ENCODE data around the gene RRN3. TPM values are rescaled to one million over a fixed set of nuclear protein-coding genes. Genes with fewer than 3 reads are reported as not detected.

The RRN3 gene
- total RNA-seq, 4 donors from 2014 or later, result 20.0 to 30.1 (median 23.5) TPM

GRCh38 chr16:15057681-15058417, 36.2 kb downstream of the RRN3 start:
- TF ChIP-seq CTCF (IDR thresholded peaks at IDR 0.05), result no peak
- TF ChIP-seq POLR2A (IDR thresholded peaks at IDR 0.05), result no peak
- TF ChIP-seq POLR2AphosphoS5 (IDR thresholded peaks at IDR 0.05), result no peak
- TF ChIP-seq EP300 (IDR thresholded peaks at IDR 0.05), result no peak
- Histone ChIP-seq H3K27ac (no peak overlapping the region), H3K36me3 (peaks cover 37% of the 10 kb centered on the region), H3K4me3 (no peak overlapping the region), H3K4me1 (peaks cover 33% of the 10 kb centered on the region), H3K27me3 (no peaks in the 10 kb centered on the region), H3K9me3 (no peaks in the 10 kb centered on the region)
- WGBS, result 49% methylated on average over 7 of the region's 7 CpGs
- DNase-seq (ENCODE audit: low spot score in 2 of 2), result no peak

- H3K36me3 ChIP-seq, result peaks cover 12% of the 10 kb centered on the region
- no peaks in the 10 kb centered on the region for H3K27me3 ChIP-seq
- peak overlapping the region; percentile 97 for H3K4me3 ChIP-seq
- peak; percentile 79 to 82 for DNase-seq (ENCODE audit: low spot score in 2 of 2)
- peak overlapping the region; percentile 90 for H3K27ac ChIP-seq
- WGBS, result 2% methylated on average over 37 of the region's 81 CpGs
- H3K9me3 ChIP-seq, result no peaks in the 10 kb centered on the region
- H3K4me1 ChIP-seq, result peaks cover 39% of the 10 kb centered on the region
- TF ChIP-seq CTCF (IDR thresholded peaks at IDR 0.05) (no peak), POLR2AphosphoS5 (IDR thresholded peaks at IDR 0.05) (no peak), EP300 (IDR thresholded peaks at IDR 0.05) (no peak), POLR2A (IDR thresholded peaks at IDR 0.05) (no peak)
These were observed 38.7 kb downstream of the RRN3 start for GRCh38 chr16:15055141-15056053.

- TF ChIP-seq CTCF (IDR thresholded peaks at IDR 0.05) (no peak), EP300 (IDR thresholded peaks at IDR 0.05) (no peak), POLR2AphosphoS5 (IDR thresholded peaks at IDR 0.05) (no peak), POLR2A (IDR thresholded peaks at IDR 0.05) (no peak)
- peak overlapping the region; percentile 90 for H3K27ac ChIP-seq
- H3K36me3 ChIP-seq, result peaks cover 10% of the 10 kb centered on the region
- 69% methylated on average over 19 of the region's 19 CpGs for WGBS
- peaks cover 41% of the 10 kb centered on the region for H3K4me1 ChIP-seq
- DNase-seq (ENCODE audit: low spot score in 2 of 2), result no peak
- no peaks in the 10 kb centered on the region for H3K27me3 ChIP-seq
- no peaks in the 10 kb centered on the region for H3K9me3 ChIP-seq
- peak overlapping the region; percentile 97 for H3K4me3 ChIP-seq
These were observed 39.5 kb downstream of the RRN3 start for GRCh38 chr16:15054357-15055140.

- TF ChIP-seq EP300 (IDR thresholded peaks at IDR 0.05) (no peak), POLR2A (IDR thresholded peaks at IDR 0.05) (no peak), POLR2AphosphoS5 (IDR thresholded peaks at IDR 0.05) (no peak), CTCF (IDR thresholded peaks at IDR 0.05) (no peak)
- Histone ChIP-seq H3K27ac (no peak overlapping the region), H3K36me3 (peaks cover 4% of the 10 kb centered on the region), H3K9me3 (no peaks in the 10 kb centered on the region), H3K4me3 (peak overlapping the region; percentile 97), H3K4me1 (peaks cover 42% of the 10 kb centered on the region), H3K27me3 (no peaks in the 10 kb centered on the region)
- 88% methylated on average over 10 of the region's 10 CpGs for WGBS
- no peak for DNase-seq (ENCODE audit: low spot score in 2 of 2)
These were observed 40.2 kb downstream of the RRN3 start for GRCh38 chr16:15053904-15054303.
